Uterus (tissue), 4 donors: ENCODE data around the gene INTS11. TPM values are rescaled to one million over a fixed set of nuclear protein-coding genes. Genes with fewer than 3 reads are reported as not detected.

Experiments
- DNase-seq, 2 donors: peaks; one replicate each; pipeline ENCODE4 v3.0.0-alpha.2; 2019 to 2020
- H3K27ac ChIP-seq, 2 donors: fragments of 200-600 bp; sonication (generic); 1 replicate in 1 of 2; 2 replicates in 1 of 2; pipeline ENCODE4 v1.5.1; 2016 to 2018
- H3K27me3 ChIP-seq, 2 donors: fragments of 200-600 bp; sonication (generic); one replicate each; pipeline ENCODE4 v1.5.1; 2018 to 2019; ENCODE audit warnings: control low read depth in 1 of 2
- H3K36me3 ChIP-seq, 2 donors: fragments of 200-600 bp; sonication (generic); one replicate each; pipeline ENCODE4 v1.5.1; 2019; ENCODE audit warnings: control low read depth in 1 of 2
- H3K4me1 ChIP-seq, 2 donors: fragments of 200-600 bp; sonication (generic); one replicate each; pipeline ENCODE4 v1.5.1; 2018 to 2019; ENCODE audit warnings: control low read depth in 1 of 2
- H3K4me3 ChIP-seq, 2 donors: fragments of 200-600 bp; sonication (generic); 1 replicate in 1 of 2; 2 replicates in 1 of 2; pipeline ENCODE4 v1.5.1; 2018 to 2019; ENCODE audit warnings: mild to moderate bottlenecking in 1 of 2
- H3K9me3 ChIP-seq, 2 donors: fragments of 200-600 bp; sonication (generic); one replicate each; pipeline ENCODE4 v1.5.1; 2019; ENCODE audit warnings: control low read depth in 1 of 2
- POLR2A ChIP-seq, 2 donors: fragments of 450-650 bp; IDR thresholded peaks; one replicate each; pipeline ENCODE4 v1.6.1; 2016; ENCODE audit warnings: antibody characterized with exemption in 2 of 2, mild to moderate bottlenecking in 1 of 2, moderate library complexity in 1 of 2
- intact Hi-C: fragments of 100-400 bp; cut with DNase I; formaldehyde crosslinking; loops from one replicate; pipeline ENCODE4 v1.15.1; 2023; ENCODE audit warnings: low total_unique reads
- total RNA-seq, 4 donors: library from RNA; depleted of rRNA in 3 of 4; stranded (reverse); fragments of >200 nt in 3 of 4; gene quantifications; one replicate each; pipeline versions ENCODE4 v1.1.0 to v1.2.4, GENCODE V29; 2014 to 2023
- TF ChIP-seq, protein P1 (sequence below), 4 experiments: fragments of 200-600 bp in 2 of 4; fragments of 450-650 bp in 2 of 4; sonication (generic) in 2 of 4; IDR thresholded peaks; one replicate each; pipeline ENCODE4 v1.5.1; 2016 to 2019; ENCODE audit warnings: antibody characterized with exemption in 4 of 4, mild to moderate bottlenecking in 2 of 4, moderate library complexity in 1 of 4
- donor health status: DM: yes; HTN: yes; CAD: no.

Gene INTS11
- total RNA-seq, 4 donors from 2014 or later = 45.6 to 277 (median 130) TPM

DNA sequence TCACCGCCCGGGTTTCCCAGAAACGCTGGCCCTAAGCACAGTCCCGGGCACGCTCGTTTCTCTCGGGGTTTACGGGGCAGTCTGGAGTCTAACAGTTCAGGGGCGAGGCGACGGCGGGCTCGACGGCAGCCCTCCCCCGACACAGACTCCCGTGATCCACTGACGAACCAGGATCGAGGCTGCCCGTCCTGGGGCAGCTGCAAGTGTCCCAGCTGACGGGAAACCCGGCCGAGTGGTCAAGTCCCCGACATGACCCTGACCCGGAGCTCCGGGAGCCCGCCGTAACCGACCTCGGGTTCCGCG lies 51.3 kb downstream of the INTS11 start:
- peak overlapping the region; percentile 84 to 92 for H3K27ac ChIP-seq
- TF ChIP-seq, protein P1, sequence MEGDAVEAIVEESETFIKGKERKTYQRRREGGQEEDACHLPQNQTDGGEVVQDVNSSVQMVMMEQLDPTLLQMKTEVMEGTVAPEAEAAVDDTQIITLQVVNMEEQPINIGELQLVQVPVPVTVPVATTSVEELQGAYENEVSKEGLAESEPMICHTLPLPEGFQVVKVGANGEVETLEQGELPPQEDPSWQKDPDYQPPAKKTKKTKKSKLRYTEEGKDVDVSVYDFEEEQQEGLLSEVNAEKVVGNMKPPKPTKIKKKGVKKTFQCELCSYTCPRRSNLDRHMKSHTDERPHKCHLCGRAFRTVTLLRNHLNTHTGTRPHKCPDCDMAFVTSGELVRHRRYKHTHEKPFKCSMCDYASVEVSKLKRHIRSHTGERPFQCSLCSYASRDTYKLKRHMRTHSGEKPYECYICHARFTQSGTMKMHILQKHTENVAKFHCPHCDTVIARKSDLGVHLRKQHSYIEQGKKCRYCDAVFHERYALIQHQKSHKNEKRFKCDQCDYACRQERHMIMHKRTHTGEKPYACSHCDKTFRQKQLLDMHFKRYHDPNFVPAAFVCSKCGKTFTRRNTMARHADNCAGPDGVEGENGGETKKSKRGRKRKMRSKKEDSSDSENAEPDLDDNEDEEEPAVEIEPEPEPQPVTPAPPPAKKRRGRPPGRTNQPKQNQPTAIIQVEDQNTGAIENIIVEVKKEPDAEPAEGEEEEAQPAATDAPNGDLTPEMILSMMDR (IDR thresholded peaks at IDR 0.05) = no peak
- TF ChIP-seq POLR2A (IDR thresholded peaks at IDR 0.05) = no peak
- peak overlapping the region; percentile 93 to 94 for H3K4me3 ChIP-seq
- intact Hi-C loops = no loop called here
- H3K9me3 ChIP-seq = no peaks in the 10 kb centered on the region
- H3K36me3 ChIP-seq = no peaks in the 10 kb centered on the region
- H3K27me3 ChIP-seq = no peaks in the 10 kb centered on the region
- peaks cover 12 to 22% of the 10 kb centered on the region in 2 donors for H3K4me1 ChIP-seq
- DNase-seq = no peak

DNA sequence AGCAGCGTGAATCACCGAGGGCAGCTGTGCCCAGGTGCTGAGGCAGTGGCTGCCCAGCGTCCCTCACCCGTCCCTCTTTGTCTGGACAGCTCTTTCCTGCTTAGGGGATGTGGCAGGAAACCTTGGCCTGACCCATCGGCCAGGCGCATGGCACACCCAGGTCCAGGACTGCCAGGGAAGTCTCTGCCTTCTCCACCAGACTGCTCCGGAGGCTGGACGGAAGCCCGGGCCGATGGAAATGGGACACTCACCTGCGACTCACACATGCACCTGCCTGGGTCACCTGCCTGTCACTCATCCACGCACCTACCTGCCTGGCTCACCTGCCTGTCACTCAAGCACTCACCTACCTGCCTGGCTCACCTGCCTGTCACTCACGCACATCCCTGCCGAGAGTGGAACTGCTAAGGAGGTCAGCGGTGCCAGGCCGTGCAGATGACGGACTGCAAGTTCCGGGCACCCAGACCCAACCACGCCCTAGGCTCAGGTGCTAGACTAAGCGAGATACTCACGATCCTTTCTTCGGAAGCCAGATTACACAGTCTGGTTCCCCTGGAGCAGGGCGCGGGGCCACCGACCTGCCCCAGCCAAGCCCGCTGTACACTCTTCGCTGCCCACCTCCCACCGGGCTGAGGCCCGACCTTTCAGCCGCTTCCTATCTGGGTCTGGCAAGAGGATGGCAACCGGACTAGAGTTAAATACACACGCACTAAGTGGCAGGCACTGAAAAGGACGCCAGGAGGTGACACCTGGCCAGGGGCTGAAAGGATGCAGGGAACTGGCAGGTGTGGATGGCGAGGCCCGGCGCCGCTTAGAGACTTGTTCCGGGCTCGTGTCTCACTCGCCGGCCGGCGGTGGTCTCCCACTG lies 51.9 kb downstream of the INTS11 start:
- peak overlapping the region; percentile 84 to 92 for H3K27ac ChIP-seq
- no peak for DNase-seq
- H3K36me3 ChIP-seq = no peaks in the 10 kb centered on the region
- no peak for TF ChIP-seq POLR2A (IDR thresholded peaks at IDR 0.05)
- TF ChIP-seq, protein P1 (IDR thresholded peaks at IDR 0.05) = no peak
- H3K9me3 ChIP-seq = no peaks in the 10 kb centered on the region
- peak overlapping the region; percentile 93 to 94 for H3K4me3 ChIP-seq
- intact Hi-C loops = no loop called here
- H3K27me3 ChIP-seq = no peaks in the 10 kb centered on the region
- H3K4me1 ChIP-seq = peaks cover 12 to 22% of the 10 kb centered on the region in 2 donors

DNA sequence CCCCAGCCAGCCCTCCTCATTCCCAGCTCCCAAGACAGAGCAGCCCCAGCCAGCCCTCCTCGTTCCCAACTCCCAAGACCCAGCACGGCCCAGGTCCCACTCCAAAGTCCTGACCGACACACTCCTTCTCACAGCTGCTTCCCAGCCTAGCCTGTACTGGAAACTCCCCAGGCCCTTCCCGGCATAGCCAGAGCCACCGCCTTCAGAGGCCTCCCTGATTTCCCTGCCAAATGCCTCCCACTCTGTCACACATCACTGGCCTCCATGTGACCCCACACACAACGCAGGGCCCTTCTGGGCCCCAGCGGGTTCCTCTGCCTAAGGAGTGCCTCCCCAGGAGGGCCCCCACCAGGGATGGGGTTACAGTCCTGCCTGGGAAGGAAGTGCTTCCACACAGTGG lies 53.6 kb downstream of the INTS11 start:
- intact Hi-C loops = no loop called here
- peaks cover 12 to 22% of the 10 kb centered on the region in 2 donors for H3K4me1 ChIP-seq
- no peak for DNase-seq
- no peak overlapping the region for H3K27ac ChIP-seq
- H3K36me3 ChIP-seq = no peaks in the 10 kb centered on the region
- no peaks in the 10 kb centered on the region for H3K9me3 ChIP-seq
- no peaks in the 10 kb centered on the region for H3K27me3 ChIP-seq
- TF ChIP-seq POLR2A (IDR thresholded peaks at IDR 0.05) = no peak
- TF ChIP-seq, protein P1 (IDR thresholded peaks at IDR 0.05) = no peak
- H3K4me3 ChIP-seq = no peak overlapping the region

DNA sequence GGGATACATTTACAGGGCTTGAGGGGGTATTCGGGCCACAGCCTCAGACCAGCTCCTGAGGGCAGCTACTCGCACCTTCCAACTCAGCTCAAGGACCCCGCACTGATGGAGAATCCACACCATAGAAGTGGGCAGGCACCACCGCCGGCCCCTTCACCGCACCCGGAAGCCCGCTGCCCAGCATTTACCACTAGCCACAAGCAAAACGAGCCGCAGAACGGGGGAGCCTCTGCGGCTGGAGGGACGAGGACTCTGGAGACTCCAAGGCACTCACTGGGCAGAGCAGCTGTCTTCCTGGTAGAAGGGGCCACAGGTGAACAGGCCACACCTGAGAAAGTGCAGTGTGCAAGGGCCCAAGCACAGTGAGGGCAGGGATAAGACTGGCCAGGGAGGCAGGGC lies 56.2 kb downstream of the INTS11 start:
- no peak overlapping the region for H3K4me3 ChIP-seq
- H3K27ac ChIP-seq = no peak overlapping the region
- DNase-seq = no peak
- TF ChIP-seq, protein P1 (IDR thresholded peaks at IDR 0.05) = no peak
- TF ChIP-seq POLR2A (IDR thresholded peaks at IDR 0.05) = no peak
- H3K36me3 ChIP-seq = no peaks in the 10 kb centered on the region
- intact Hi-C loops = no loop called here
- H3K9me3 ChIP-seq = no peaks in the 10 kb centered on the region
- no peaks in the 10 kb centered on the region for H3K27me3 ChIP-seq
- H3K4me1 ChIP-seq = peaks cover 12 to 16% of the 10 kb centered on the region in 2 donors

DNA sequence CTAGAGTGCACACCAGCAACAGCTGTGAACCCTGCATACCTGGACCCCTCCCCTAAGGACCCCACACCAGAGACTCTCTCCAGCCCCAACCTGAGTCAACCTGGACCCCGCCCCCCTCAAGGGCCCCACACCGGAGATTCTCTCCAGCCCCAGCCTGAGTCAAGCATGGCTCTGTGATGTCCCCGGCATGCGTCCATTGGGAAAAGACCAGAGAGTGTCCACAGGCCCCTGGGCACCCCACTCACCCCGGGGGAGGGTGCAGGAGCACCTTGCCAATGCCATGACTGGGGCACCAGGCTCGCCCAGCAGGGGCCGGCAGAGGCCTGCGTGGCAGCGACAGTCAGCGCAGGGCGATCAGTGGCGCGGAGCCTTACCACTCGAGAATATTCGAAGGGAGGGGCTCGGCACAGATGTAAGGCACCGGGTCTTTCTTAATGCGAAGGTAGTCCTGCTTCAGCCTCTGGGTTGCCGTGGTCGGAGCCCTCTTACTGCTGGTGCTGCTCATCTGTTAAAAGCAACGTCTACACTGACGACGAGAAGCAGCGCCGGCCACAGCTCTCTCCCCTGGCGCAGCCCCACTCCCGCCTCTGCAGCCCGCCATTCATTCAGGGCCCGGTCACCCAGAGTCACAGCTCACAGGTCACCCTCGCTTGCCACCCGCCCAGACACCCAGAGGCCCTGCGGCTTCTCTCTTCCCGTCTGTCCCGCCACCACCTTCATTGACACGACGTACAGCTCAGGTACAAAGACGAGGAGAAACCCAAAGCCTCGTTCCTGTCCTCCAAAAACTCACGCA lies 56.8 kb downstream of the INTS11 start:
- TF ChIP-seq, protein P1 (IDR thresholded peaks at IDR 0.05) = no peak
- TF ChIP-seq POLR2A (IDR thresholded peaks at IDR 0.05) = no peak
- no peaks in the 10 kb centered on the region for H3K36me3 ChIP-seq
- no peak for DNase-seq
- H3K4me3 ChIP-seq = no peak overlapping the region
- H3K9me3 ChIP-seq = no peaks in the 10 kb centered on the region
- peaks cover 12 to 16% of the 10 kb centered on the region in 2 donors for H3K4me1 ChIP-seq
- H3K27me3 ChIP-seq = no peaks in the 10 kb centered on the region
- H3K27ac ChIP-seq = no peak overlapping the region
- intact Hi-C loops = no loop called here
